Measurements from ENCODE around the gene XYLT2. TPM values are rescaled to one million over a fixed set of nuclear protein-coding genes. Genes with fewer than 3 reads are reported as not detected.

The XYLT2 gene
- total and polyA plus RNA-seq, 10 of the 15 experiments (the other 5 are each of a cell fraction or from before 2014, with no cell fraction given): 0.82 to 20.6 (median 13.0) TPM

DNA sequence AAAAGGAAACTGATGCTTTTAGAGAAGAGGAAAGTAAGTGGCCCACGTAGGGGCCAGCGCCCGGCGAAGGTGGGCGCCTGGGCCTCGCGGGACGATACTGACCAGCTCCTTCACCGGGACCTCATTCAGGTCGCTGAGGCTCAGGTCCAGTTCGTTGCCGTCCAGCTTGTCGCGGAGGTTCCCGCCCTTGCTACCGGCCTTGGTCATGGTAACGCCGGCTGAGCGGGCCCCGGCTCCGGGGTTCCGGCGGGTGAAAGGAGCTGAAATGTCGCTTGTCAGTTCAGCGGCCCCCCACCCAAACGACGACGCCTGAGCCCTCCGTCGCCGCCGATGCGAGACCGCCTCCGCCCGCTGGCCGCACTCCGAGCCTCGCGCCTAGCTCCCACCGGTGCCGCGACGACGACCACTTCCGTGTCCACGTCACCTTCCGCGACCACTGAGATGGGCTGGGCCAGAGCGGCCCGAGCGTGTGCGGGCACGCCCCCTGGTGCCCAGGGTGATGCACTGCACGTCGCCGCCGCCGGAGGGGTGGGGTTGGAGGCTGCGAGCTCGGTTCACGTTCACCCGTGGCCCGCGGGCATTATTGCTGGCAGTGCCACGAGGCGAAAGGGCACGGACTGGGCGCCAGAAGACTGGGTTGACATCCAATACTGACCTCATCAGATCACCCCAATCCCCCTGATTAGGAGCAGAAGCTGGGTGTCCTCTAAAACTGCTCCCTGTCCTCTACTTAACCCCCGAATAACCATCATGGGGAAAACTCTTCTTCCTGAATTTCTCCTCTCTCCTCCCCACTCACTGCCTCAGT lies 51.4 kb downstream of the XYLT2 start, which contains the start of gene LRRC59 (continued):
- TF ChIP-seq FOXK2 (IDR thresholded peaks at IDR 0.05) (no peak), WRNIP1 (IDR thresholded peaks at IDR 0.05; ENCODE audit: borderline replicate concordance, low read depth, low read length) (no peak), TBL1XR1 (IDR thresholded peaks at IDR 0.05; ENCODE audit: low read depth, low read length) (no peak), ZBTB11 (CRISPR knock-in tag; IDR thresholded peaks at IDR 0.05) (no peak), IKZF1 (conservative IDR thresholded peaks at IDR 0.05) (peak; percentile 92), NRF1 (conservative IDR thresholded peaks at IDR 0.05; ENCODE audit: low read depth, low read length) (no peak), ZNF384 (IDR thresholded peaks at IDR 0.05; ENCODE audit: borderline replicate concordance, low read depth, low read length) (no peak), CREM (IDR thresholded peaks at IDR 0.05; ENCODE audit: low read depth) (peak; percentile 98), STAT3 (IDR thresholded peaks at IDR 0.05; ENCODE audit: low read depth, low read length) (no peak), NR2C1 (IDR thresholded peaks at IDR 0.05) (peak; percentile 63), SREBF2 (IDR thresholded peaks at IDR 0.05; ENCODE audit: low read length) (no peak), NFIC (IDR thresholded peaks at IDR 0.05; ENCODE audit: low read depth, low read length) (no peak), GATAD2B (conservative IDR thresholded peaks at IDR 0.05; ENCODE audit: low read depth) (peak; percentile 94), TARDBP (IDR thresholded peaks at IDR 0.05; ENCODE audit: borderline replicate concordance) (no peak; the same call in 1 of the 2 replicates), ZSCAN29 (IDR thresholded peaks at IDR 0.05) (no peak), RBBP5 (conservative IDR thresholded peaks at IDR 0.05) (no peak), PML (IDR thresholded peaks at IDR 0.05; ENCODE audit: low read length) (peak; percentile 59; the same call in 1 of the 2 replicates), CEBPB (IDR thresholded peaks at IDR 0.05; ENCODE audit: borderline replicate concordance in 1 of 2, low read depth in 2 of 2, low read length in 2 of 2) (0 out of 4 replicates have a peak, but pooled peaks of 1 of the 2 experiments have one; percentile 24), SP1 (IDR thresholded peaks at IDR 0.05; ENCODE audit: low read depth, low read length) (peak; percentile 77), RFX5 (IDR thresholded peaks at IDR 0.05; ENCODE audit: low read depth, low read length) (no peak), BRCA1 (IDR thresholded peaks at IDR 0.05; ENCODE audit: low read depth, low read length) (no peak), HDAC6 (IDR thresholded peaks at IDR 0.05; ENCODE audit: unreplicated experiment) (peak; percentile 40)
- TF ChIP-seq, protein P1, sequence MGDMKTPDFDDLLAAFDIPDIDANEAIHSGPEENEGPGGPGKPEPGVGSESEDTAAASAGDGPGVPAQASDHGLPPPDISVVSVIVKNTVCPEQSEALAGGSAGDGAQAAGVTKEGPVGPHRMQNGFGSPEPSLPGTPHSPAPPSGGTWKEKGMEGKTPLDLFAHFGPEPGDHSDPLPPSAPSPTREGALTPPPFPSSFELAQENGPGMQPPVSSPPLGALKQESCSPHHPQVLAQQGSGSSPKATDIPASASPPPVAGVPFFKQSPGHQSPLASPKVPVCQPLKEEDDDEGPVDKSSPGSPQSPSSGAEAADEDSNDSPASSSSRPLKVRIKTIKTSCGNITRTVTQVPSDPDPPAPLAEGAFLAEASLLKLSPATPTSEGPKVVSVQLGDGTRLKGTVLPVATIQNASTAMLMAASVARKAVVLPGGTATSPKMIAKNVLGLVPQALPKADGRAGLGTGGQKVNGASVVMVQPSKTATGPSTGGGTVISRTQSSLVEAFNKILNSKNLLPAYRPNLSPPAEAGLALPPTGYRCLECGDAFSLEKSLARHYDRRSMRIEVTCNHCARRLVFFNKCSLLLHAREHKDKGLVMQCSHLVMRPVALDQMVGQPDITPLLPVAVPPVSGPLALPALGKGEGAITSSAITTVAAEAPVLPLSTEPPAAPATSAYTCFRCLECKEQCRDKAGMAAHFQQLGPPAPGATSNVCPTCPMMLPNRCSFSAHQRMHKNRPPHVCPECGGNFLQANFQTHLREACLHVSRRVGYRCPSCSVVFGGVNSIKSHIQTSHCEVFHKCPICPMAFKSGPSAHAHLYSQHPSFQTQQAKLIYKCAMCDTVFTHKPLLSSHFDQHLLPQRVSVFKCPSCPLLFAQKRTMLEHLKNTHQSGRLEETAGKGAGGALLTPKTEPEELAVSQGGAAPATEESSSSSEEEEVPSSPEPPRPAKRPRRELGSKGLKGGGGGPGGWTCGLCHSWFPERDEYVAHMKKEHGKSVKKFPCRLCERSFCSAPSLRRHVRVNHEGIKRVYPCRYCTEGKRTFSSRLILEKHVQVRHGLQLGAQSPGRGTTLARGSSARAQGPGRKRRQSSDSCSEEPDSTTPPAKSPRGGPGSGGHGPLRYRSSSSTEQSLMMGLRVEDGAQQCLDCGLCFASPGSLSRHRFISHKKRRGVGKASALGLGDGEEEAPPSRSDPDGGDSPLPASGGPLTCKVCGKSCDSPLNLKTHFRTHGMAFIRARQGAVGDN (IDR thresholded peaks at IDR 0.05): no peak; the same call in none of the 2 replicates

Data from GM12878 (cell line).